Measurements from ENCODE around the gene PRG3.
"Not testable (repeated sequence)": the region's sequence is repeated elsewhere in the genome, so short reads cannot be mapped to it uniquely, and the experiment has no call there.

Gene PRG3

DNA sequence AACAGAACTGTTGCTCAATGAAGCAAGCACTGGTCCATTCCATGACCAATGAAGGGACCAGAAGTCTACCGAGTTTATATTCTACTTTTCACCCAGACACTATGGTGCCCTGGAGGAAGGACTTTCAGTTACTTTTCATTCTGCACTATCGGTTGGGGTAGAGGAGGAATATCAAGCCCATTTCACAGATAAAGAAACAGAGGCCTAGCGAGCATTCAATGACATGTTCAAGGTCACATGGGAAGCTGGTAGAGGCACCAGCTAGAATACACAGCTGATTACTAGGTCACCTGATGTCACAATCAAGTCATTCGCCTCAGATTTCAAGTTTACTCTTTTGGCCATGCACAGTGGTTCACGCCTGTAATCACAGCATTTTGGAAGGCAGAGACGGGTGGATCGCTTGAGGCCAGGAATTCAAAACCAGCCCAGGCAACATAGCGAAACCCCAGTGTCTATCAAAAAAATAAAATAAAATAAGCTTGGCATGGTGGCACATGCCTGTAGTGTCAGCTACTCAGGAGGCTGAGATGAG lies 27.1 kb upstream of the PRG3 start:
- DNase-seq: no peak

DNA sequence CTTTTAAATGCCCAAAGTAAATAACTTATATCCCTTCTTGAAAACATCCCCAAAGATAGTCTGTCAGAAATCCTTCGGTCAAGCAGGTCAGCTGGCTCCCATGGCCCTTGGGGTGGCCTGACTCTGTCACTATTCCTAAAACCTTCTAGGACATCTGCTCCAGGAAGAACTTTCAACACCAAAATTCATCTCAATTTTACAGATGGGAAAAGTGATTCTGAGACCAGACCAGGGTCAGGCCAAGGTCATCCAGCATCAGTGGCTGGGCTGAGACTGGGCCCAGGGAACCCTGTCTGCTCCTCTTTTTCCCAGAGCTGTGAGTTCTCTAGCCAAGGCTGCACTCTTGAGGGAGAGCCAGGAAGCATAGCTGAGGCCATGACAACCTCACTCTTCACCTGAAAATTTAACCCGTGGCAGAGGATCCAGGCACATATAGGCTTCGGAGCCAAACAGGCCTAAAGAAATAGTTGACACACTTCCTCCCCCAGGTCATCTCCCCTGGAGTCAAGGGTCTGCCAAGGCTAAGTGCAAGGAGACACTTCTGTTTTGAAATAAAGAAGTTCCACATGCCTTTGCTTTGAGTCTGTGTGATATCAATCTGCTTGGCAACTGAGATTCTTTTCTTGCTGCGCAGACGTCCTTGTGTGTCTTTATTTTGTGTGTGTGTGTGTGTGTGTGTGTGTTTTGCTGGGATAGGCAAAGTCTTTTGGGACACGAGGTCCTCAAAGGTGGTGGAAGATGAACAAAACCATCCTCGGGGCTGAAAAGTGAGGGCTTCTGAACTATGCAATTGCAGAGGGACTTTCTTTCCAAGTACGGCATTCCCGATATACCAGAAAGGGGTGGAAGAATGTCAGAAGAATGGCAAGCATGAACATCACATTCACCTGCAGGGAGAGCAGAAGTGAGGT lies 26.3 kb upstream of the PRG3 start:
- DNase-seq: no peak

DNA sequence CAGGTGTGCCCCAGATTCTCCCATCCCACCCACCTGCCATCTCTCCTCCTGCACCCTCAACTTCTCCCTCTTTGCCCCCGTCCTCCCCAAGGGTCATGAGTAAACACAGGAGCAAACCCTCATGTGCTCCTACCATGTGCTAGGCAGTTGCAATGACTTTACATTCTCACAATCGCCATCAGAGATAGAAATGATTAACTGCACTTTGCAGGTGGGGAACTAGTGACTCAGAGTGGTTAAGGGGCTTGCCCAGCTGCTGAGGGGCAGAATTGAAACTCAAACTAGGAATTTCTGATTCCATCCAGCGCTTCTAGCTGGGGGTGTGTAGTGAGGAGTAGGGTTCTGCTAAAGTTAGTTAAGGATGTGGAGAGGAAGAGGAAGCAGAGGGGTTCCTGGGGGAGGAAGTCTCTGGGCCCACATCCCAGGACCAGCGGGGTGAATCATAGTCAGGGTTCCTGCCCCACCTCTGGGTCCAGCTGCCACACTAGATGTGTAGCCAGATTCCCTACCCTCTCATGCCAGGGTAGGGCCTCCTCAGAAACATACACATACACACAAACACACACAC lies 25.5 kb upstream of the PRG3 start:
- no peak for DNase-seq

DNA sequence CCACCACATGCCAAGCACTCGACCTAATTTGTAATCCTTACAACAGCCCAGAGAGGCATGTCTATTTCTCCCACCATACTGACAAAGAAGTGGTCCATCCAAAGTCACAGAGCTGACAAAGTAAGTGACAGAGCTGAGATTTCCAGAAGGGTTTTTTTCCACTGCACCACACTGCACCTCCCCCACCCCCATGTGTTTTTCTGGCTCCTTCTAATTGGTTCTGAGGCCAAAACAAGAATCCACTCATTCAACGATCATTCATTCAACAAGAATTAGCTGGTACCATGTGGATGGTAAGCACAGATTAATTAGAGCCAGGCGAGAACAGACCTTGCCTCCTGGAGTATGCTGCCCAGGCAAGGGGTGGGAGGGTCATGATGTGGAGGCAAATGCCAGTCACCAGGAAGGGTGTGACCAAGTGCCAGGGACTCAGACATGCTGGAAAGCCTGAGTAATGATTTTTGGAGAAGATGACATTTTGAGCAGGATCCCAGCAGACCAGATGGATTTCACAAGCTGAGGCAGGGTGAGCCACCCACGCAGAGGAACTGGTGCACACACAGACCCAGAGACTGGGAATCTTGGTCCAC lies 24.4 kb upstream of the PRG3 start:
- DNase-seq: no peak

DNA sequence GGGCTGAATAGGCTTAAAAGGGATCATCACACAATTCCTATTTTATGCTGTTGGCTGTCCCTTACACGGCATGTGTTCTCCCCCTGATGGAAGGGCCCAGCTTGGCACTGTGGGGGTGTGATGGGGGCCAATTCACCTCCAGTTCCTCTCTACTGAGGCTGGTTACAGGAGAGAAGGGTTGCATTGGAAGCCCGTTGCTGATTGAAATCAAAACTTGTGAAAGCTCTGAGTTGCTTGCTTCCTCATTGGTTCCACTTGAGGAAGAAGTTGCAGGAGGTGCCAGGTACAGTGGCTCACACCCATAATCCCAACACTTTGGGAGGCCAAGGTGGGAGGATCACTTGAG lies 22.8 kb upstream of the PRG3 start:
- no peak for DNase-seq

DNA sequence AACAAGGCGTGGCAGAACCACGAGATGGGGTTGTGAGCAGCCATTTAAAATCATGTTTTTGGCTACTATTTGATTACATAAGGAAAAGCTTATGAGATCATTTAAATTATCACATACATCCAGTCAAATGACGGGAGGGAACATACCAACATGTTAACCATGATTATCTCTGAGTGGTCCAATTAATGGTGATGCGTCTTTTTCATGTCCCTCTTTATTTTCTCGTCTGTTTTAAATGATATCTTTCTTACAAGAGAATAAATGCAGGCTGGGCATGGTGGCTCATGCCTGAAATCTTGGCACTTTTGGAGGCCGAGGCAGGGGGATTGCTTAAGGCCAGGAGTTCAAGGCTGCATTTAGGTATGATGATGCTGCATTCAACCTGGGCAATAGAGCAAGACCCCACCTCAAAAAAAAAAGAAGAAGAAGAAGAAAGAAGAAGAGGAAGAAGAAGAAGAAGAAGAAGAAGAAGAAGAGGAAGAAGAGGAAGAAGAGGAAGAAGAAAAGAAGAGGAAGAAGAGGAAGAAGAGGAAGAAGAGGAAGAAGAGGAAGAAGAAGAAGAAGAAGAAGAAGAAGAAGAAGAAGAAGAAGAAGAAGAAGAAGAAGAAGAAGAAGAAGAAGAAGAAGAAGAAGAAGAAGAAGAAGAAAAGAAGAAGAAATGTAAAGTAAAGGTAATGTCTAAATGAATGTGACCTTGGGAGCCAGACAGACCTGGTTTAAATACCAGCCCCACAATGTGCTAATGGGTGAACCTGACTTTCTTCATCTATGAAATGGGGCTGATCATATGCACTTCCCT lies 22.3 kb upstream of the PRG3 start:
- not testable (repeated sequence) for DNase-seq

DNA sequence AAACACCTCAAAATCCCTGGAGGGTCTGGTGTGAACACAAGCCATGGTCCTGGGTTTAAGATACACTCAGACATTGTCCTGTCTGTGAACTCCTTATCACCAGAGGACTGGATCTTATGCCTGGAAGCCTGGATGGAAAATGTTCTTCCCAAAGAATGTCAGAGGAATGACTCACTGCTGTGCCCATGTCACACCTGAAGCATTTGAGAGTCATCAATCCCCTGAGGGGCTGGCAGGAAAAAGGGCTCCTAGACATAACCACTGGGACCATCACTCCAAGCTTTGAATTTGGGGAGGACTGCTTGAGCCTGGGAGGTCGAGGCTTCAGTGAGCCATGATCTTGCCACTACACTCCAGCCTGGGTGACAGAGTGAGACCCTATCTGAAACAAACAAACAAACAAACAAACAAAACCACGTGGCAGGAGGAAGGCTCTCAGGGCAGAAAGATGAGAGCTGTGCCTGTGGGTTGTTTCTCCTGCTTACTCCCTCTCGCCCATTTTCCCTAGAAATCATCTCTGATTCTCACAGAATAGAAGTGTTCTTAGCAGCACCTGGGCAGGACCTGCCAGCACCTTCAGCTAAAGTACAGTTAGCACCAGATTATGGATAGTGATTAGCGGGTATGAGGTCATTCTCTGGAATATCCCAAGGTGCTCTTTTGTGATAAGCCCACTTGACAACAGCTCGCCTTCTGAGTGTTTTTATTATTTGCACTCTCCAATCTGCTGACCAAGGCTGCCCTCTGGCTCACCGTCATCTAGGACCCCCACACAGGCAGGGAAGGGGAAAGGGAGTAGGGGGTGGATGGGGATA lies 21.4 kb upstream of the PRG3 start:
- DNase-seq: no peak

DNA sequence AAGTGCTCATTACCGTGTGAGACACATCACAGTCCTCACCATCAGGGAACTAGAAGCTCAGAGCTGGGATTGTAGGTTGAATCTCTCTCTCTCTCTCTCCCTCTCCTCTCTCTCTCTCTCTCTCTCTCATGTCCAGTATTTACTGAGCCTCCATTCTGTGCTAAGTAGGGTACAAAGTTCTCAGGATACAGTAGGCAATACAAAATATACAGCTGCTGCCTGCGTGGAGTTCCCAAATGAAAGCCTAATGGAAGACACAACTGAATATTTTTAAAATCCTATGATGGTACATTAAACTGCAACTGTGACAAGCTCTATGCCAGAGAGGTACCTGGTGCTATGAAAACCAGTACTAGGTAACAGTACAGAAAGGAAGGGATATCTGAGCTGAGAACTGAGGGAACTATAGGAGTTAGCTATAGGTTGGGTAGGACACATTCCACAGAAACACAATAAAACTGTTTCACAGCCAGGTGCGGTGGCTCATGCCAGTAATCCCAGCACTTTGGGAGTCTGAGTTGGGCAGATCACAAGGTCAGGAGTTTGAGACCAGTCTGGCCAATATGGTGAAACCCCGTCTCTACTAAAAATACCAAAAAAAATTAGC lies 19.1 kb upstream of the PRG3 start:
- no peak for DNase-seq

DNA sequence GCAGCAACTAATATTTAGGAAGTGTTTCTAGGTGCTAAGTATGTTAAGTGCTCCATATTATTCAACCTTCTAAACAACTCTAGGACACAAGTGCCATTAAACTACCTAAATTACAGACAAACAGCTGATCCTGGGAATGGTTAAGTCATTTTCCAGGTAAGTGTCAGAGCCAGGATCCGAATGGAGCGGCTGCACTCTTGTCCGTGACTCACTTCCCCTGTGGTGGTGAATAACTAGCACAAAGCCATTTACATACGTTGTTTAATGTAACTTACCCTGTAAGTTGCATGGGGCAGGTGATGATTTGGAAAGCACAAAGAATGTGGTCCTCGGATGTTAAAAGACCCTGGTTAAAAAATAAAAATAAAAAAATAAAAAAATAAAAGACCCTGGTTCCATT lies 18.3 kb upstream of the PRG3 start:
- no peak for DNase-seq

DNA sequence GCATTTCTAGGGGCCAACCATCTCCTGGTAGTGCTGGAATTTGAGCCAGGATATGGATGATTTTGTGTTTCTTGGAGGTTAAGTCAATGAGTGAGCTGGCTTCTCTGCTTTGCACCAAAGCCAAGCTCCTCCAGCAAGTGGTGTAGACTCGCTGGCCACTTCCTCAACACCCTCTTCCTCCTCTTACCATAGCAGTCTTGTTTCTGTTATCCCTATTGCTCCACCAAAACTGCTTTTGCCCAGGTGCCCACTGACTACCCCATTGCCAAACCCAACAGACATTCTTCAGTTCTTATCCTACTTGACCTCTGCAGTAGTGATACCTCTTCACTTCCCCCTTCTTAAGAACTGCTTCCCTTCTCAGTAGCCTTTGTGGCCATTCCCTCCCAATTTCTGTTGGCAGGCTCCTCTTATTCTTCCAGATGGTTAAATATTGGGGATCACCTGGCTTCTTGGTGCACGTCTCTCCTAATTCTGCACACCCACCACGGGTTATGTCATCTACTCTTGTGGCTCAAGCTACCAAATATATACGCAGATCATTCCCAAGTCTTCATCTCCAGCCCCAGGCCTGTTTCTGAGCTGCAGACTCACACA lies 16.5 kb upstream of the PRG3 start:
- DNase-seq: no peak

DNA sequence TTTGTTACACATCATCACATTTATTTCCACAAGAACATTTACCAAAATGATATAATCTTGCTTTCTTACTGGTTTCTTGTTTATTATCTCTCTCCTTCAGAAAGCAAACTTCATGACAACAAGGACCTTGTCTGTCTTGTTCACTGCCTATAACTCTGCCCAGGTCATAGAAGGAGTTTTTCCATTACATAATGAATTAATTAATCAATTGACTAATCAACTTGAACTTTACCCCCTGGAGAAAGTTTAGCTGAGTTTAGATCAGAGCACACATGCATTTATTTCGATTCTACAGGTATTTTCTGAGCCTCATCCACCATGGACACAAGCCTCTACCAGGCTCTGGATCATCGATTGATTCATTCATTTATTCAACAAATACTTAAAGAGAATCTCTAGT lies 15.8 kb upstream of the PRG3 start:
- DNase-seq: no peak

DNA sequence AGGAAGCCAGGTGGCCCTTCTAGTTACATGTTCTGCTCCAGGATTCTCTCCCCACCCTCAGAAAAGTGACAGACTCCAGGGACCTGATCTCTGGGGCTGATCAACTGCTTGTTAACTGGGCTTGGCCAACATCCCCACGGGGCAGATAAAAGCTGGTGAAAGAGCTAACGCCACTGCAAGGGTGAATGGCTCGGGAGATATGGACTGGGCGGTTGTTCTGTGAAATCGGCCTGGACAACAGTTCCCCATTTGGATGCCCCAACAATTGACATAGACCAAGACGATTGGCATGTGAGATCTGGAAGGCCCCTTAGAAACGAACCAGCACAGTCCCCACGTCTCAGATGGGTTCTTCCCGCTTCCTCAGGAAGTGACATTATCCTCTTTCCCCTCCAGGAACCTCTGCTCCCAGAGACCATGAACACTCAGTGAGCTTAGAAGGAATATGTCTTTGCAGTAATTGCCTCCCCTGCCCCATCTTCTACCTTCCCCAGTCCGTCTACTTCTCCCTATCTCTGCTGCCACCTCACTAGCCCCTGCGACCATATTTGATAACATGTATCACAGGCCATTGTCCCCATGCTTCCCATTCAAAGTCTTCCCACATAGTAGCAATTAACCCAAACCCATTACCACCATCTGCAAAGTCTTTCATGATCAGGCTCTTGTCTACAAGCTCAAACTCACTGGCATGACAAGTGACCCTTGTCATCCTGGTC lies 15.1 kb upstream of the PRG3 start:
- DNase-seq: no peak

DNA sequence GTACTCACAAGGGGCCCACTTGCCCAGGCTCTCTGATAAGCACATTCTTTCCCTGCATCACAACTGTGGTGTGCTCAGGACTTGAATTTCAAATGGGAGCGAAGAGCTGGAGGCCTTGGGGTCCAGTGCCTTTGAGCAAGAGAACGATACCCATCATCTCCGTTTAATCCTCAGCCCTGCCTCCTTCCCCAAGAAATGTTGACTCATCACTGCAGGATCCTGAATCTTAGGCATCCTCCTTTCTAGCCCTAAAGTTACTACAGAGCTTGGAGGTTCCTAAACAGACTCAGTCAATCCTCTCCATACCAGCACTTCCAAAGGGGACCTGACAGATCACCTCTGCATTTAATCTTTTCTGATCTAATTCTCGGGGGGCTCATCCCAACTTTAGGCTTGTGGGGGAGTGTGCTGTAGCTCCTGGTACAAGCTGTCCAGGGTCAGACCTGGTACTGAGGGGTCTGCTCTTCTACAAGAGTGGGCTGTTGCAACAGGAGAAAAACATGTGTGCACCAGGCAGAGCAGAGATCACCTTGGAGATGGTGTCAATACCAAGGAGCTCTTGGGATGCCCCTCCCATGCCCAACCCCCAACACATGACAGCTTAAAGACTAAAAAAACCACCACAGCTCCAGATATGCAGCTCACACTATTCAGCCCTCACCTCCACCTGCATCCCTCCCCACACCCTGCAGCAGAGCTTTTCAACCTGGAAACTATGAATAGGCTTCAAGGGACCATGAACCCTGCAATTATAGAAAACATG lies 13.4 kb upstream of the PRG3 start:
- no peak for DNase-seq

DNA sequence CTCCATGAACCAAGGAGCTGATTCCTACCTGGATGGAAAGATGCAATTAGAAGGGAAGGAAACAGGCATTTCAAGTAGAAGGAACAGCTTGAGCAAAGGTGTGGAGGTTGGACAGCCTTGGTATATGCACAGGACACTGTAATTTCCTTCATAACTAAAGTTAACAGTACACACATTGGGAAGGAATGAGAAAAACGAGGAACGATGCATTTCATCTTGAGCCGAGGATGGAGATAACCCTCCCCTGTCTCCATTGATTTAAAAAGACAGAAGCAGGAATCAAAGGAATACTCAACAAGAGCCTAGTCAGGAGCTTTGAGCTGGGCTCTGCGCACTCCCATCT lies 11.8 kb upstream of the PRG3 start:
- DNase-seq: no peak

DNA sequence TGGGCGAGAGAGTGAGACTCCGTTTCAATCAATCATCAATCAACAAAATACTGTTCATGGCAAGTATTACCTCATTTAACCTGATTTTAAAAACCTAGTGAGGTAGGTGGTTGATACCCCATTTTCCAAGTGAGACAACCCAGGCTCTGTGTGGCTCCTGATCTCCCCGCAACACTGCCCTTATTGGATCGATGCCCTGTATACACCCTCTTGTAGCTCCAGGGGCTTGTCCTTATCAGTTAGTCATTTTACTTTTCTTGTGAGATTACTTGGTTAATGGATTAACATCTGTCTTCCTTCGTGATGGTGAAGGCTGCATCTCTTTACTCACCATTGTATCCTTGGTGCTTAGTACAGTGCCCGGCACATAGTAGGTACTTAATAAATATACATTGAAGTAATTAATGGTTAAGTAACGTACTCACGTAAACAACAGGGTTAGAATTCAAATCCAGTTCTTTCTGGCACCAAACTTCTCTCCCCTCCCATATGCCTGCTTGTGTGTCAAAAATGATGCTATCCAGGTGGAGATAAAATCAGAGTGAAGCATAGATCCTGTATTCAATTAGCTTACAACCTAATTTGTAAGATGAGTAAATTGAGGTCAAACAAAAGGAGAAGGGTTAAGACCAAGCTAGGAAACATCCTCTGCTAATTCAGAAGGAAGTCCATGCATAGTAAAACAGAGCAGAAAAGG lies 11.3 kb upstream of the PRG3 start:
- no peak for DNase-seq

DNA sequence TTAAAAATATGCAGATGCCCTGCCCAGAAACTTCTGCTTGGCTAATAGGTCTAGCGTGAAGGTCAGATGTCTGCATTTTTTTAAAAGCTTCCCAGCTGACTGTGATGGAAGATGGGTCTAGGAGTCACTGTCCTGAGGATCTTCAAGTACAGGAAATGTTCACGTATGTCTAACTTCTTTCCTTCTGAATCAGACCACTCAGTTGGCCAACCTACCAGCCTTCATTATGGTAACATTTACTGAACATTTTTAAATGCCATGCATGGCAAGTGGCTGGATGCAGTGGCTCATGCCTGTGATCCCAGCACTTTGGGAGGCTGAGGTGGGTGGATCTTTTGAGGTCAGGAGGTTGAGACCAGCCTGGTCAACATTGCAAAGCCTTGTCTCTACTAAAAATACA lies 10.6 kb upstream of the PRG3 start:
- DNase-seq: no peak

DNA sequence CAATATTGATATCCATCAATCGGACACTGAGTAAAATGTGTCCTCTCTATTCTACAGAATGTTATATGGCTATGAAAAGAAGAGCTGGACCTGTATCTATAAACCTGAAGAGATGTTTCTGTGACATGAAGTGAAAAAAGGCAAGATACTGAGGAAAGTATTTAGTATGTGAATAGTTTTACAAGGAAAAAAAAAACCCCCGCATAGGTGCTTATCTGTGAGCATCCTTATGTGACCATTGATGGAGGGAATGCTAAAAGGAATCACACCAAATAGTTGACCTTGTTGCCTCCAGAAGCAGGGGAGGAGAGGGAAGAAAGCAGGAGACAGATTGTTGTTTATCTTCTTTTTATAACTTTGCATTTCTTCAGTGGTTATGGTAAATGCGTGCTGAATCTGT lies 10.2 kb upstream of the PRG3 start:
- no peak for DNase-seq

DNA sequence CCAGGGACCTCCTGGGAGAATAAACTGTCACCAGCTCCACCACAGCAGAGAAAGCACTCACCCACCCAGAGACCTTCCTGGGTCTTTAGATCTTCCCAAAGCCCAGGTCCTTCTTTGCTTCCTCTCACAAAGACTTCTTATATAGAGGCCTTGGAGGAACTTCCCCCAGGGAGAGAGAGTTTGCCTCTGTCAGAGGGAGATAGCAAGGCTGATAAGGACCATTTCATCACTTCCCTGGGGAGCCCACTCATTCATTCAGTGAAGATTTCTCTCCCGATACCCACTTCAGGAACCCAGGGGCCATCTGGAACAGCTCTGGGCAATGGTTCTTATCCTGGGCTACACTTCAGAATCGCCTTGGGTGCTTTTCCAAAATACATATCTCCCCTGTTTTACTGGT lies 9.6 kb upstream of the PRG3 start, which contains the start of gene PRG2:
TSS of gene PRG2 (minus strand) at position 116 of the 400 bp plus-strand sequence. CDS start 706 bp downstream, outside the sequence.
- DNase-seq: no peak

DNA sequence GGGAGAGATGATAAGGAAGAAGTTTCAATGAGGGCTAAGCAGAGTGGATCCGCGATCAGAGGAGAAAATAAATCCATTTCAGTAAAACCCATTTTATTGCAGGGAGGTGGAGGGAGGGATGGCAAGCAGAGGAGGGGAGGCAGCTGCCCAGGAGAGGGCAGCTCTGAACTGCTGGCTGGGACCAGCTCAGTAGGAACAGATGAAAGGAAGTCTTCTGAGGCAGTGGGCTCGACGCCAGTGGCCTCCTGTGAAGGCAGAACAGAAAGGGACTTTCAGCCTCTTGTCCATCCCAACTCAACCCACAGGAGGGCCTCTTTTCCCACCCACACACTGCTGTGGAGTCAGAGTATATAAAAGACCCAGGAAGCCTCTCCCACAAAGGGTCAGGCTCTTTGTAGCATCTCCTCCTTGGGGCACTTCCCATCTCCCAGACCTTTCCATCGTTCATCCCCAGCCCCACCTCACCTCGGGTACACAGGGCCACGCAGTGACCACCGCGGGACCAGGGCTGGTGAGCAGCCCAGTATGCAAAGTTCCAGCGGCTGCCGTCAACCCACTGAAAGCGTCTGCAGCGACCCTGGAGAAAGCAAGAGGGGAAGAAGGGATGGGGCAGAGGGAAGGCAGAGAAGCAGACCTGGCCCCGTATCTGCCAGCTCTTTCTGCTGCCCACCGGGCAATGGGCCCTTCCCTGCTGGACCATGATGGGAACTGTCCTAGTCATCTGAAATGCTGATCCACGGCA lies 6.5 kb upstream of the PRG3 start:
- no peak for DNase-seq
